Transverse colon (tissue), 4 donors: ENCODE results near the gene DNAH11. TPM values are rescaled to one million over a fixed set of nuclear protein-coding genes. Genes with fewer than 3 reads are reported as not detected.
"Not testable (repeated sequence)": the region's sequence is repeated elsewhere in the genome, so short reads cannot be mapped to it uniquely, and the experiment has no call there.

Source experiments
- DNase-seq: peaks from one replicate; pipeline ENCODE4 v3.0.0-alpha.2; 2019
- H3K27ac ChIP-seq, 4 donors: fragments of 200-600 bp; sonication (generic); 2 replicates each; pipeline ENCODE4 v1.5.1; 2016 to 2018; ENCODE audit warnings: inconsistent platforms in 4 of 4
- H3K27me3 ChIP-seq: fragments of 200-600 bp; sonication (generic); 2 replicates; pipeline ENCODE4 v1.5.1; 2017; ENCODE audit warnings: inconsistent platforms
- H3K36me3 ChIP-seq, 4 donors: fragments of 200-600 bp; sonication (generic); 2 replicates each; pipeline ENCODE4 v1.5.1; 2017 to 2019; ENCODE audit warnings: inconsistent platforms in 4 of 4
- H3K4me1 ChIP-seq, 4 donors: fragments of 200-600 bp; sonication (generic); 2 replicates each; pipeline ENCODE4 v1.5.1; 2017 to 2020; ENCODE audit warnings: inconsistent platforms in 4 of 4
- H3K4me3 ChIP-seq, 4 donors: fragments of 200-600 bp; sonication (generic); 1 replicate in 1 of 4; 2 replicates in 3 of 4; pipeline versions ENCODE4 v1.5.1 to v1.6.1; 2017 to 2019; ENCODE audit warnings: inconsistent platforms in 4 of 4
- H3K9me3 ChIP-seq, 2 donors: fragments of 200-600 bp; sonication (generic); 2 replicates each; pipeline ENCODE4 v1.5.1; 2017 to 2019; ENCODE audit warnings: inconsistent platforms in 2 of 2
- EP300 ChIP-seq: sonication (generic); formaldehyde crosslinking; IDR thresholded peaks from one replicate; pipeline ENCODE4 v1.6.1; 2017; ENCODE audit warnings: antibody characterized with exemption, low read depth
- POLR2A ChIP-seq: fragments of 450-650 bp; IDR thresholded peaks from one replicate; pipeline ENCODE4 v1.6.1; 2016; ENCODE audit warnings: antibody characterized with exemption, mild to moderate bottlenecking, moderate library complexity
- POLR2AphosphoS5 ChIP-seq, 3 donors: sonication (generic); formaldehyde crosslinking; IDR thresholded peaks; one replicate each; pipeline ENCODE4 v1.6.1; 2016; ENCODE audit warnings: antibody characterized with exemption in 3 of 3
- WGBS, 2 donors: methylation state at CpG; one replicate each; pipeline ENCODE4 v1.1.5; 2018; ENCODE audit warnings: low coverage in 1 of 2; 5-methylcytosine and 5-hydroxymethylcytosine counted together
- in situ Hi-C, 4 donors: fragments of 200-750 bp; cut with MboI; loops; one replicate each; pipeline versions ENCODE4 v1.15.0 to v1.15.1; 2017; ENCODE audit warnings: low sequenced_read_pairs in 3 of 4, low pct_ligation_motif_present in 1 of 4, low pct_unique_long_range_greater_than_20kb in 1 of 4
- intact Hi-C: fragments of 100-400 bp; cut with DNase I; formaldehyde crosslinking; loops from one replicate; pipeline ENCODE4 v1.15.1; 2023; ENCODE audit warnings: low total_unique reads
- total RNA-seq, 4 donors: library from RNA; depleted of rRNA; stranded (reverse); fragments of >200 nt; gene quantifications; one replicate each; pipeline ENCODE4 v1.1.0, GENCODE V29; 2016
- TF ChIP-seq, protein P1 (sequence below), 5 experiments: fragments of 200-600 bp in 3 of 5; fragments of 450-650 bp in 2 of 5; sonication (generic) in 3 of 5; IDR thresholded peaks; 1 replicate in 2 of 5; 2 replicates in 3 of 5; pipeline ENCODE4 v1.5.1; 2016 to 2017; ENCODE audit warnings: antibody characterized with exemption in 5 of 5, inconsistent platforms in 3 of 5, mild to moderate bottlenecking in 2 of 5, moderate library complexity in 1 of 5

The DNAH11 gene
- total RNA-seq, 4 donors from 2014 or later: under 0.01 to 0.16 TPM; not detected in 2

DNA sequence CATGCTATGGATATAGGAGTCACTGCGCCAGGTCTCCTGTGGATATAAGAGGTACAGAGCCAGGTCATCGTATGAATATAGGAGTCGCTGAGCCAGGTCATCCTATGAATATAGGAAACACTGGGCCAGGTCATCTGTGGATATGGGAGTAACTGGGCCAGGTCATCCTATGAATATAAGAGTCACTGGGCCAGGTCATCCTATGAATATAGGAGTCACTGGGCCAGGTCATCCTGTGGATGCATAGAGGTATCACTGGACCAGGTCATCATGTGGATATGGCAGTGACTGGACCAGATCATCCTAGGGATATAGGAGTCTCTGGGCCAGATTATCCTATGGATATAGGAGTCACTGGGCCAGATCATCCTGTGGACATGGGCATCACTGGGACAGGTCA lies 181.7 kb downstream of the DNAH11 start:
- intact Hi-C loops: no loop called here
- H3K4me1 ChIP-seq: no peaks in the 10 kb centered on the region
- H3K9me3 ChIP-seq: no peaks in the 10 kb centered on the region
- WGBS, 2 donors: 96% methylated on average over 3 of the region's 3 CpGs; no CpG with 5 or more reads in 1 of the 2 donors
- no peak overlapping the region for H3K4me3 ChIP-seq
- DNase-seq: no peak
- no peaks in the 10 kb centered on the region for H3K36me3 ChIP-seq
- H3K27me3 ChIP-seq: no peaks in the 10 kb centered on the region
- TF ChIP-seq POLR2AphosphoS5 (IDR thresholded peaks at IDR 0.05) (no peak), POLR2A (no peak), EP300 (no peak)
- TF ChIP-seq, protein P1, sequence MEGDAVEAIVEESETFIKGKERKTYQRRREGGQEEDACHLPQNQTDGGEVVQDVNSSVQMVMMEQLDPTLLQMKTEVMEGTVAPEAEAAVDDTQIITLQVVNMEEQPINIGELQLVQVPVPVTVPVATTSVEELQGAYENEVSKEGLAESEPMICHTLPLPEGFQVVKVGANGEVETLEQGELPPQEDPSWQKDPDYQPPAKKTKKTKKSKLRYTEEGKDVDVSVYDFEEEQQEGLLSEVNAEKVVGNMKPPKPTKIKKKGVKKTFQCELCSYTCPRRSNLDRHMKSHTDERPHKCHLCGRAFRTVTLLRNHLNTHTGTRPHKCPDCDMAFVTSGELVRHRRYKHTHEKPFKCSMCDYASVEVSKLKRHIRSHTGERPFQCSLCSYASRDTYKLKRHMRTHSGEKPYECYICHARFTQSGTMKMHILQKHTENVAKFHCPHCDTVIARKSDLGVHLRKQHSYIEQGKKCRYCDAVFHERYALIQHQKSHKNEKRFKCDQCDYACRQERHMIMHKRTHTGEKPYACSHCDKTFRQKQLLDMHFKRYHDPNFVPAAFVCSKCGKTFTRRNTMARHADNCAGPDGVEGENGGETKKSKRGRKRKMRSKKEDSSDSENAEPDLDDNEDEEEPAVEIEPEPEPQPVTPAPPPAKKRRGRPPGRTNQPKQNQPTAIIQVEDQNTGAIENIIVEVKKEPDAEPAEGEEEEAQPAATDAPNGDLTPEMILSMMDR (IDR thresholded peaks at IDR 0.05): no peak
- no peak overlapping the region for H3K27ac ChIP-seq
- in situ Hi-C loops: no loop called here

DNA sequence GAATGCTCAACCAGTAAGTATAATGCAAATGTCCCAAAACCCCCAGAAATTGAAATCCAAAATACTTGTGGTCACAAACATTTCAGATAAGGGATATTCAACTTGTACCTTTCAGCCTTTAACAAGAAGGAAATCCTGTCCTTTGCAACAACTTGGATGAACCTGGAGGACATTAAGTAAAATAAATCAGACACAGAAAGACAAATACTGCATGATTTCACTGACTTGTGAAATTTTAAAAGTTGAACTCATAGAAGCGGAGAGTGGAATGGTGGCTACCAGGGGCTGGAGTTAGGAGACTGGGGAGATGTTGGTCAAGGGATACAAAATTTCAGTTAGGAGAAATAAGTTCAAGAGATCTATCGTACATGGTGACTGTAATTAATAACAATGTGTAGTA lies 187.6 kb downstream of the DNAH11 start:
- 94 to 100% methylated on average over 2 of the region's 2 CpGs for WGBS, 2 donors
- in situ Hi-C loops: no loop called here

DNA sequence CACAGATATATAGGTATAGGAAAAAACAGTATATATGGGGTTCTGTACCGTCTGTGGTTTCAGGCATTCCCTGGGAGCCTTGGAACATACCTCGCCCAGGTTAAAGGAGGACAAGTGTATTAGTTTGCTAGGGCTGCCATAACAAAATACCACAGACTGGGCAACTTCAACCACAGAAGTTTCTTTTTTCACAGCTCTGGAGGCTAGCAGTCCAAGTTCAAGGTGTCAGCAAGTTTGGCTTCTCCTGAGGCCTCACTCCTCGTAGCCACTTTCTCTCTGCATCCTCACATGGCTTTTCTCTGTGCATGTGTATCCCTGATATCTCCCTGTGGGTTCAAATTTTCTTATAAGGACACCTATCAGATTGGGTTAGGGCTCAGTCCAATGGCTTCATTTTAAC lies 189.1 kb downstream of the DNAH11 start:
- no peak overlapping the region for H3K27ac ChIP-seq
- in situ Hi-C loops (no loop called here), intact Hi-C loops (no loop called here)
- H3K27me3 ChIP-seq: no peaks in the 10 kb centered on the region
- no peak overlapping the region for H3K4me3 ChIP-seq
- no peaks in the 10 kb centered on the region for H3K36me3 ChIP-seq
- no peak for DNase-seq
- 68 to 76% methylated on average over 2 to 3 of the region's 3 CpGs for WGBS, 2 donors
- TF ChIP-seq POLR2A: no peak
- TF ChIP-seq POLR2AphosphoS5 (IDR thresholded peaks at IDR 0.05): no peak
- TF ChIP-seq, protein P1 (IDR thresholded peaks at IDR 0.05): no peak
- TF ChIP-seq EP300: no peak
- H3K4me1 ChIP-seq: no peaks in the 10 kb centered on the region
- H3K9me3 ChIP-seq: no peaks in the 10 kb centered on the region

More for the DNA sequence above, 187.6 kb downstream of the DNAH11 start:
- Histone ChIP-seq H3K27me3 (no peaks in the 10 kb centered on the region), H3K27ac (no peak overlapping the region), H3K9me3 (no peaks in the 10 kb centered on the region), H3K4me3 (no peak overlapping the region), H3K36me3 (no peaks in the 10 kb centered on the region), H3K4me1 (no peaks in the 10 kb centered on the region)
- intact Hi-C loops: no loop called here
- DNase-seq: no peak
- TF ChIP-seq, protein P1 (IDR thresholded peaks at IDR 0.05): no peak
- TF ChIP-seq POLR2A: no peak
- TF ChIP-seq EP300: no peak
- no peak for TF ChIP-seq POLR2AphosphoS5 (IDR thresholded peaks at IDR 0.05)

DNA sequence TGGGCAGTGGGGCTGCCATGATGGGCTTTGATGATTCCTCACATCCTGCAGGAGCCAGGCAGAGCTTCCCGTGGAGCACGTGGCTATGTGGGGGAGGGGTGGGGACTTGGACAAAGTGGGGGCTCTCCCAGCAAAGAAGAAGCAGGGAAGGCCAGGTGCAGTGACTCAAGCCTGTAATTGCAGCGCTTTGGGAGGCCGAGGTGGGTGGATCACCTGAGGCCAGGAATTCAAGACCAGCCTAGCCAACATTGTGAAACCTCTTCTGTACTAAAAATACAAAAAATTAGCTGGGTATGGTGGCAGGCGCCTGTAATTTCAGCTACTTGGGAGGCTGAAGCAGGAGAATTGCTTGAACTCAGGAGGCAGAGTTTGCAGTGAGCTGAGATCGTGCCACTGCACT lies 190.1 kb downstream of the DNAH11 start:
- intact Hi-C loops, H3K4me3 ChIP-seq, H3K27me3 ChIP-seq, DNase-seq, H3K4me1 ChIP-seq, H3K27ac ChIP-seq, H3K36me3 ChIP-seq, H3K9me3 ChIP-seq, in situ Hi-C loops: not testable (repeated sequence)
- 74 to 92% methylated on average over 2 to 6 of the region's 6 CpGs for WGBS, 2 donors

DNA sequence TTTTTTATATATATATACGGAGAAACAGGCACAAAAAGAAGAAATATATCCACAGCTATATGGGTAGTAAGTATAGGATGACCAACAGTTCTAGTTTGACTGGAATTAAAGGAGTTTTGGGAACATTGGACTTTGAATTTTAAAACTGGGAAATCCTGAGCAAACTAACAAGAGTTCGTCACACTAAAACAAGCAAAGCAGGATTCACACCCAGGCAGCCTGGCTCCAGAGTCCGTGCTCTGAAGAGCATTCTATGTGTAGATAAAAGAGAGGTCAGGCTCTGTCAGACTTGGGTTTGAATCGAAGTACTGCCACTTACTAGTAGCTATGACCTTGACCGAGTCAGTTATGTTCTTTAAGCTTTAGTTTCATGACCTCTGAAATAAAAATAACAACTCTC lies 191.0 kb downstream of the DNAH11 start:
- H3K4me3 ChIP-seq: no peak overlapping the region
- no peak overlapping the region for H3K27ac ChIP-seq
- no peaks in the 10 kb centered on the region for H3K4me1 ChIP-seq
- intact Hi-C loops: no loop called here
- H3K9me3 ChIP-seq: no peaks in the 10 kb centered on the region
- in situ Hi-C loops: no loop called here
- H3K27me3 ChIP-seq: no peaks in the 10 kb centered on the region
- DNase-seq: no peak
- WGBS, 2 donors: 49 to 65% methylated on average over 4 to 5 of the region's 5 CpGs
- TF ChIP-seq EP300 (no peak), POLR2AphosphoS5 (IDR thresholded peaks at IDR 0.05) (no peak), POLR2A (no peak)
- TF ChIP-seq, protein P1 (IDR thresholded peaks at IDR 0.05): no peak
- H3K36me3 ChIP-seq: no peaks in the 10 kb centered on the region
